KMS-11 (cell line): ENCODE results near the gene CDH16.
"Not testable (repeated sequence)": the region's sequence is repeated elsewhere in the genome, so short reads cannot be mapped to it uniquely, and the experiment has no call there.

ENCODE experiments used
- H2AFZ ChIP-seq: fragments of 200-600 bp; sonication (generic); 2 replicates; pipeline ENCODE4 v1.6.1; 2016; ENCODE audit warnings: antibody characterized with exemption, mixed run types, low read depth
- H3K27ac ChIP-seq: fragments of 200-600 bp; sonication (generic); 2 replicates; pipeline ENCODE4 v1.6.1; 2016; ENCODE audit warnings: mild to moderate bottlenecking, mixed run types
- H3K27me3 ChIP-seq: fragments of 200-600 bp; sonication (generic); 2 replicates; pipeline ENCODE4 v1.6.1; 2017; ENCODE audit warnings: mild to moderate bottlenecking, low read depth, mixed run types, moderate library complexity; ENCODE audit not compliant: insufficient read depth
- H3K36me3 ChIP-seq: fragments of 200-600 bp; sonication (generic); 2 replicates; pipeline ENCODE4 v1.6.1; 2017; ENCODE audit warnings: mild to moderate bottlenecking, mixed run types; ENCODE audit not compliant: insufficient read depth
- H3K4me1 ChIP-seq: fragments of 200-600 bp; sonication (generic); 2 replicates; pipeline ENCODE4 v1.6.1; 2016; ENCODE audit warnings: mild to moderate bottlenecking, low read depth, mixed run types; ENCODE audit not compliant: poor library complexity, severe bottlenecking
- H3K4me2 ChIP-seq: fragments of 200-600 bp; sonication (generic); 2 replicates; pipeline ENCODE4 v1.7.0; 2016; ENCODE audit warnings: mild to moderate bottlenecking, mixed run types
- H3K4me3 ChIP-seq: fragments of 200-600 bp; sonication (generic); IDR thresholded peaks from 2 replicates; pipeline ENCODE4 v1.6.1; 2017; ENCODE audit warnings: low read depth, low read length, mixed read lengths; ENCODE audit not compliant: insufficient read depth
- H3K79me2 ChIP-seq: fragments of 200-600 bp; sonication (generic); 2 replicates; pipeline ENCODE4 v1.6.1; 2016; ENCODE audit warnings: low read depth, mixed run types; ENCODE audit not compliant: insufficient read depth
- H3K9ac ChIP-seq: fragments of 200-600 bp; sonication (generic); 2 replicates; pipeline ENCODE4 v1.6.1; 2016; ENCODE audit warnings: mild to moderate bottlenecking, mixed run types
- H4K20me1 ChIP-seq: fragments of 200-600 bp; sonication (generic); 2 replicates; pipeline ENCODE4 v1.6.1; 2016; ENCODE audit warnings: mild to moderate bottlenecking, mixed run types; ENCODE audit not compliant: insufficient read depth
- TF ChIP-seq, protein P1 (sequence below): fragments of 200-600 bp; sonication (generic); conservative IDR thresholded peaks from 2 replicates; pipeline ENCODE4 v1.6.1; 2017; ENCODE audit warnings: low read depth, mild to moderate bottlenecking, antibody characterized with exemption, low read length, moderate library complexity, mixed read lengths

The CDH16 gene

DNA sequence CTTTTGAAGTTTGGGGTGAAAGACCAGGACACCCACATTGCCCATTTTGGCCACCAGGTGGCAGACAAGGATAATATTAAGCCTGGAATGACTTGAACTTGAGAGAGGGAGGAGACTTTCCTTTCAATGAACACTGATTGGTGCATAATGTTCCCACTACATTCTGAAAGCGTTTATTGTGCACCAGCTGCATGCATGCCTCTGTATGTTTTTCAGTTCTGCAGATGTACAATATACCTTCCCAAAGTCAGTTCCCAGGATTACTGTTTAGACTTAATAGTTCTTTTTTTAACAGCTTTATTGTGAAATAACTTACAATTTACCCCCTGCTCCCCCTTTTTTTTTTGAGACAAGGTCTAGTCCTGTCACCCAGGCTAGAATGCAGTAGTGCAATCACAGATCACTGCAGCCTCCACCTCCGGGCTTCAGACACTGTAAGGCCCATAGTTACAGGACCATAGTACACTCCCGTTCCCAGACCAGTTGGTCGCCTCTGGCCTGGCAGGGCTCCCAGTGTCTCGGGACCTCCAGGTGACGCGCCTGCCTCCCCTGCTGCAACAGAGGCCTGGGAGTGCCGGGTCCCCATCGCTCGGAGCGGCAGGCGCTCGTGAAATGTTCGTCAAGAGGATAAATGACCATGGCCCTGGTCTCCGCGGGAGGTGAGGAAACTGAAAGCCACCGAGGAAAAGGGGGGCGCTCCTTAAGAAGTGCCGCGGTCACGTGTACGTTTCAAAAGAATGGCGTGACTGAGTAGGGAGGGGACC lies 28.8 kb upstream of the CDH16 start:
- Histone ChIP-seq H3K4me3 (no peak overlapping the region), H3K4me1 (peaks cover 3% of the 10 kb centered on the region), H3K9ac (no peak overlapping the region), H4K20me1 (no peaks in the 10 kb centered on the region), H3K36me3 (no peaks in the 10 kb centered on the region), H3K4me2 (peak overlapping the region; percentile 71), H3K27me3 (no peaks in the 10 kb centered on the region), H2AFZ (peak overlapping the region; percentile 88), H3K79me2 (no peaks in the 10 kb centered on the region), H3K27ac (no peak overlapping the region)
- TF ChIP-seq, protein P1, sequence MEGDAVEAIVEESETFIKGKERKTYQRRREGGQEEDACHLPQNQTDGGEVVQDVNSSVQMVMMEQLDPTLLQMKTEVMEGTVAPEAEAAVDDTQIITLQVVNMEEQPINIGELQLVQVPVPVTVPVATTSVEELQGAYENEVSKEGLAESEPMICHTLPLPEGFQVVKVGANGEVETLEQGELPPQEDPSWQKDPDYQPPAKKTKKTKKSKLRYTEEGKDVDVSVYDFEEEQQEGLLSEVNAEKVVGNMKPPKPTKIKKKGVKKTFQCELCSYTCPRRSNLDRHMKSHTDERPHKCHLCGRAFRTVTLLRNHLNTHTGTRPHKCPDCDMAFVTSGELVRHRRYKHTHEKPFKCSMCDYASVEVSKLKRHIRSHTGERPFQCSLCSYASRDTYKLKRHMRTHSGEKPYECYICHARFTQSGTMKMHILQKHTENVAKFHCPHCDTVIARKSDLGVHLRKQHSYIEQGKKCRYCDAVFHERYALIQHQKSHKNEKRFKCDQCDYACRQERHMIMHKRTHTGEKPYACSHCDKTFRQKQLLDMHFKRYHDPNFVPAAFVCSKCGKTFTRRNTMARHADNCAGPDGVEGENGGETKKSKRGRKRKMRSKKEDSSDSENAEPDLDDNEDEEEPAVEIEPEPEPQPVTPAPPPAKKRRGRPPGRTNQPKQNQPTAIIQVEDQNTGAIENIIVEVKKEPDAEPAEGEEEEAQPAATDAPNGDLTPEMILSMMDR = peak; percentile 92

DNA sequence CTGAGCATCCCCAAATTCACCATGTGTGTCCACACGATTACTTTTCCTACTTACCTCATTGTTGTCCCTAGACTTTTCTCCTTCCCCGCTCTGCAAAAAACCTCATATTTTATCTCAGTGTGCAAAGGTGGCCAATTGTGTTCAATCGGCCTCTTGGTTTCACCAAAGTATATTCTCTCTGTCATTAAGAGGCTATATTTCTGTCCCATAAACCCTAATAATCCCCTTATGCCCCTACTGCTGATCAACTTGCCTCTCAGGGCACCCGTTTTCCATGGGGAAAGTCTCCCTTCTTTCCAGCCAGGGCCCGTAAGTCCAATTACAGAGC lies 28.3 kb upstream of the CDH16 start:
- no peak overlapping the region for H3K4me3 ChIP-seq
- H3K4me2 ChIP-seq = no peak overlapping the region
- H4K20me1 ChIP-seq = no peaks in the 10 kb centered on the region
- TF ChIP-seq, protein P1 = no peak
- no peak overlapping the region for H2AFZ ChIP-seq
- H3K27me3 ChIP-seq = no peaks in the 10 kb centered on the region
- no peaks in the 10 kb centered on the region for H3K36me3 ChIP-seq
- no peak overlapping the region for H3K9ac ChIP-seq
- H3K79me2 ChIP-seq = no peaks in the 10 kb centered on the region
- no peak overlapping the region for H3K27ac ChIP-seq
- peaks cover 3% of the 10 kb centered on the region for H3K4me1 ChIP-seq

DNA sequence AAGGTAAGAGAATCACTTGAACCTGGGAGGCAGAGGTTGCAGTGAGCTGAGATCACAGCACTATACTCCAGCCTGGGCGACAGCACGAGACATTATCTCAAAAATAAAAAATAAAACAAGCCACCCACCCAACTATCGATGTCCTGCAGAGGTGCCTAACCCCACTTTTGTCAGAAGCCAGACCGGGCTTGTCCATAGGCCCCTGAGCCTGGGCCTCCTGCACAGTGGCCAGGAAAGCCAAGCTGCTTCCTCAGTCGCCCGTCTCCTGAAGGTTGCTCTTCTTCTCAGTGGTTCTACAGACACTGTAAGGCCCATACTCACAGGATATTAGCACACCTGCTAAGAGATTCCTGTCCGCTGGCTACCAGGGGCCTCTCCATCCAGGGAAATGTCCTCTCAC lies 27.9 kb upstream of the CDH16 start:
- TF ChIP-seq, protein P1 = no peak
- Histone ChIP-seq H3K9ac (no peak overlapping the region), H3K36me3 (no peaks in the 10 kb centered on the region), H3K4me2 (no peak overlapping the region), H3K27me3 (no peaks in the 10 kb centered on the region), H4K20me1 (no peaks in the 10 kb centered on the region), H3K79me2 (no peaks in the 10 kb centered on the region), H3K4me3 (no peak overlapping the region), H3K4me1 (peaks cover 3% of the 10 kb centered on the region), H2AFZ (no peak overlapping the region), H3K27ac (no peak overlapping the region)

DNA sequence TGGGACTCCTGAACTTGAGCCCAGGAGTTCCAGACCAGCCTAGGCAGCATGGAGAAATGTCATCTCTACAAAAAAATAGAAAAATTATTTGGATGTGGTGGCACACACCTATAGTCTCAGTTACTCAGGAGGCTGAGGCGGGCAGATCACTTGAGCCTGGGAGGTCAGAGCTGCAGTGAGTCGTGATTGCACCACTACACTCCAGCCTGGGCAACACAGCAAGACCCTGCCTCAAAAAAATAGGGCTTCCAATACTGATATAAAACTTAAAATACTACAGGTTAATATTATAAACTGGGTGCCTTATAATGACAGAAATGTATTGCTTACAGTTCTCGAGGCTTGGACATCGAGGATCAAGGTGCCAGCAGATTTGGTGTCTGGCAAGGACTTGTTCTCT lies 27.3 kb upstream of the CDH16 start:
- no peak overlapping the region for H2AFZ ChIP-seq
- H3K4me1 ChIP-seq = peaks cover 3% of the 10 kb centered on the region
- TF ChIP-seq, protein P1 = no peak
- no peak overlapping the region for H3K4me3 ChIP-seq
- H3K79me2 ChIP-seq = no peaks in the 10 kb centered on the region
- no peak overlapping the region for H3K4me2 ChIP-seq
- no peaks in the 10 kb centered on the region for H4K20me1 ChIP-seq
- no peak overlapping the region for H3K27ac ChIP-seq
- no peaks in the 10 kb centered on the region for H3K27me3 ChIP-seq
- no peaks in the 10 kb centered on the region for H3K36me3 ChIP-seq
- no peak overlapping the region for H3K9ac ChIP-seq

DNA sequence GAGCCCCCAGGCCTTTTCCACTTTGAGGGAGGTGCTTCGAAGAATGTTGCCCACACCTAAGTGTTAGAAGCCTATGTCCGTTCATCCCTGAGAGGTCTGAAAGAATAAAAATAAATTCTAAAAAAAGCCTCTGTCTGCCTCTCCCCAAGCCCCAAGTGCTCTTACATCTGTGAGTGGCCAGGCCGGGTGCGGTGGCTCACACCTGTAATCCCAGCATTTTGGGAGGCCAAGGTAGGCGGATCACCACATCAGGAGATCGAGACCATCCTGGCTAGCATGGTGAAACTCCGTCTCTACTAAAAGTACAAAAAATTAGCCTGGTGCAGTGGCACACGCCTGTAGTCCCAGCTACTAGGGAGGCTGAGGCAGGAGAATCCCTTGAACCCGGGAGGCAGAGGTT lies 26.3 kb upstream of the CDH16 start:
- H2AFZ ChIP-seq, H3K79me2 ChIP-seq, H4K20me1 ChIP-seq, H3K4me3 ChIP-seq, H3K27me3 ChIP-seq, H3K36me3 ChIP-seq, H3K4me1 ChIP-seq, H3K4me2 ChIP-seq, H3K27ac ChIP-seq, H3K9ac ChIP-seq: not testable (repeated sequence)
